ENCODE data around the gene DDX46. TPM values are rescaled to one million over a fixed set of nuclear protein-coding genes. Genes with fewer than 3 reads are reported as not detected.

The DDX46 gene
- total and polyA plus RNA-seq, 2 donors (not counting 1 experiment from before 2014, with no cell fraction given), result 18.7 to 38.1 TPM

- TF ChIP-seq EZH2 (IDR thresholded peaks at IDR 0.05; ENCODE audit: low read length, missing control alignments) (no peak), CTCF (conservative IDR thresholded peaks at IDR 0.05 in 1 of 2, IDR thresholded peaks at IDR 0.05 in 1 of 2; ENCODE audit: low read depth in 1 of 2, low read length in 2 of 2) (no peak)
- peaks cover 2% of the 10 kb centered on the region for H3K36me3 ChIP-seq (ENCODE audit: control insufficient read depth, insufficient read depth, low read length)
- H3K4me1 ChIP-seq (ENCODE audit: control insufficient read depth, extremely low read depth, insufficient read depth, low read length), result no peaks in the 10 kb centered on the region
- no peaks in the 10 kb centered on the region for H4K20me1 ChIP-seq (ENCODE audit: control insufficient read depth, extremely low read depth, insufficient read depth, low read length)
- H3K27me3 ChIP-seq (ENCODE audit: control insufficient read depth, insufficient read depth, low read length), result no peaks in the 10 kb centered on the region
- no peak overlapping the region for H3K9ac ChIP-seq (ENCODE audit: insufficient read depth, low read length)
- no peak overlapping the region for H3K4me3 ChIP-seq (replicated peaks in 1 of 4; ENCODE audit: control extremely low read depth in 1 of 4, insufficient read depth in 1 of 4, low read depth in 3 of 4, low read length in 4 of 4)
- no peak overlapping the region for H3K4me2 ChIP-seq (ENCODE audit: extremely low read depth, insufficient read depth, low read length)
- no peaks in the 10 kb centered on the region for H3K9me3 ChIP-seq (ENCODE audit: control insufficient read depth, insufficient read depth, low read depth, low read length)
- no peaks in the 10 kb centered on the region for H3K79me2 ChIP-seq (ENCODE audit: control insufficient read depth, insufficient read depth, low read length)
- no peak for DNase-seq (ENCODE audit: low read depth in 2 of 2)
- H2AFZ ChIP-seq (ENCODE audit: low read length), result no peak overlapping the region
- H3K27ac ChIP-seq (ENCODE audit: insufficient read depth, low read length), result no peak overlapping the region
Observed at GRCh38 chr5:134803821-134804220, 45.2 kb downstream of the DDX46 start.

- TF ChIP-seq CTCF (conservative IDR thresholded peaks at IDR 0.05 in 1 of 2, IDR thresholded peaks at IDR 0.05 in 1 of 2; ENCODE audit: low read depth in 1 of 2, low read length in 2 of 2) (no peak), EZH2 (IDR thresholded peaks at IDR 0.05; ENCODE audit: low read length, missing control alignments) (no peak)
- Histone ChIP-seq H2AFZ (ENCODE audit: low read length) (no peak overlapping the region), H3K79me2 (ENCODE audit: control insufficient read depth, insufficient read depth, low read length) (no peaks in the 10 kb centered on the region), H3K4me3 (replicated peaks in 1 of 4; ENCODE audit: control extremely low read depth in 1 of 4, insufficient read depth in 1 of 4, low read depth in 3 of 4, low read length in 4 of 4) (no peak overlapping the region), H3K4me1 (ENCODE audit: control insufficient read depth, extremely low read depth, insufficient read depth, low read length) (no peaks in the 10 kb centered on the region), H3K9me3 (ENCODE audit: control insufficient read depth, insufficient read depth, low read depth, low read length) (no peaks in the 10 kb centered on the region), H3K27me3 (ENCODE audit: control insufficient read depth, insufficient read depth, low read length) (no peaks in the 10 kb centered on the region), H3K4me2 (ENCODE audit: extremely low read depth, insufficient read depth, low read length) (no peak overlapping the region), H3K9ac (ENCODE audit: insufficient read depth, low read length) (no peak overlapping the region), H4K20me1 (ENCODE audit: control insufficient read depth, extremely low read depth, insufficient read depth, low read length) (no peaks in the 10 kb centered on the region), H3K36me3 (ENCODE audit: control insufficient read depth, insufficient read depth, low read length) (peaks cover 4% of the 10 kb centered on the region), H3K27ac (ENCODE audit: insufficient read depth, low read length) (no peak overlapping the region)
- no peak for DNase-seq (ENCODE audit: low read depth in 2 of 2)
Observed at GRCh38 chr5:134813407-134813806, 54.8 kb downstream of the DDX46 start.

GRCh38 chr5:134813827-134814226, 55.2 kb downstream of the DDX46 start:
- Histone ChIP-seq H3K27ac (ENCODE audit: insufficient read depth, low read length) (no peak overlapping the region), H3K27me3 (ENCODE audit: control insufficient read depth, insufficient read depth, low read length) (no peaks in the 10 kb centered on the region), H3K79me2 (ENCODE audit: control insufficient read depth, insufficient read depth, low read length) (no peaks in the 10 kb centered on the region), H4K20me1 (ENCODE audit: control insufficient read depth, extremely low read depth, insufficient read depth, low read length) (no peaks in the 10 kb centered on the region), H2AFZ (ENCODE audit: low read length) (no peak overlapping the region), H3K9ac (ENCODE audit: insufficient read depth, low read length) (no peak overlapping the region), H3K4me1 (ENCODE audit: control insufficient read depth, extremely low read depth, insufficient read depth, low read length) (no peaks in the 10 kb centered on the region), H3K4me2 (ENCODE audit: extremely low read depth, insufficient read depth, low read length) (no peak overlapping the region), H3K36me3 (ENCODE audit: control insufficient read depth, insufficient read depth, low read length) (peaks cover 4% of the 10 kb centered on the region), H3K4me3 (replicated peaks in 1 of 4; ENCODE audit: control extremely low read depth in 1 of 4, insufficient read depth in 1 of 4, low read depth in 3 of 4, low read length in 4 of 4) (no peak overlapping the region), H3K9me3 (ENCODE audit: control insufficient read depth, insufficient read depth, low read depth, low read length) (no peaks in the 10 kb centered on the region)
- no peak for DNase-seq (ENCODE audit: low read depth in 2 of 2)
- TF ChIP-seq CTCF (conservative IDR thresholded peaks at IDR 0.05 in 1 of 2, IDR thresholded peaks at IDR 0.05 in 1 of 2; ENCODE audit: low read depth in 1 of 2, low read length in 2 of 2) (no peak), EZH2 (IDR thresholded peaks at IDR 0.05; ENCODE audit: low read length, missing control alignments) (no peak)
